ENCODE results near the gene SUFU. TPM values are rescaled to one million over a fixed set of nuclear protein-coding genes. Genes with fewer than 3 reads are reported as not detected.
A peak's percentile ranks its signal among the peaks of the same experiment; 100 is the strongest.

SUFU gene
- total and polyA plus RNA-seq, 2 donors from 2014 or later: 6.5 to 18.9 TPM

DNA sequence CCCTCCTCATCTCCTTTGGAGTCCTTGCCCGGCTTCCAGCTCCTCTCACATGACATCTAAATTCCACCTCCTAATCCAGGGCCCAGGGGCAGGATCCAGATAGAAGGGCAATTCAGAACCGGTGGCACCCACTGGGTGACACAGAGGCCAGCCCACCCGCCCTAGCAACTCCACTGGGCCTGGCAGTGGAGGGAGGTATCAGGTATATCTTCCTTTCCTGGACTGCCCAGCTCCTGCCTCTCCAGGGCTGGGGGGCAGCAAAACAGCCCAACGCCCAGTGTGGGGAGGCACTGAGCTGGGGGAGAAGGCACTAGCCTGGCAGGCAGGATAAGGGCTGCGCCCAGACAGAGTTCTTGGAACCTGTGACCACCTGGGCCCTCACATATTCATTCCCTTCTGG is 130.1 kb downstream of the SUFU start:
- TF ChIP-seq, protein P1, sequence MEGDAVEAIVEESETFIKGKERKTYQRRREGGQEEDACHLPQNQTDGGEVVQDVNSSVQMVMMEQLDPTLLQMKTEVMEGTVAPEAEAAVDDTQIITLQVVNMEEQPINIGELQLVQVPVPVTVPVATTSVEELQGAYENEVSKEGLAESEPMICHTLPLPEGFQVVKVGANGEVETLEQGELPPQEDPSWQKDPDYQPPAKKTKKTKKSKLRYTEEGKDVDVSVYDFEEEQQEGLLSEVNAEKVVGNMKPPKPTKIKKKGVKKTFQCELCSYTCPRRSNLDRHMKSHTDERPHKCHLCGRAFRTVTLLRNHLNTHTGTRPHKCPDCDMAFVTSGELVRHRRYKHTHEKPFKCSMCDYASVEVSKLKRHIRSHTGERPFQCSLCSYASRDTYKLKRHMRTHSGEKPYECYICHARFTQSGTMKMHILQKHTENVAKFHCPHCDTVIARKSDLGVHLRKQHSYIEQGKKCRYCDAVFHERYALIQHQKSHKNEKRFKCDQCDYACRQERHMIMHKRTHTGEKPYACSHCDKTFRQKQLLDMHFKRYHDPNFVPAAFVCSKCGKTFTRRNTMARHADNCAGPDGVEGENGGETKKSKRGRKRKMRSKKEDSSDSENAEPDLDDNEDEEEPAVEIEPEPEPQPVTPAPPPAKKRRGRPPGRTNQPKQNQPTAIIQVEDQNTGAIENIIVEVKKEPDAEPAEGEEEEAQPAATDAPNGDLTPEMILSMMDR (IDR thresholded peaks at IDR 0.05; ENCODE audit: borderline replicate concordance, extremely low read depth, insufficient read depth): no peak
- DNase-seq (peak in 1 of 5 donors; percentile 71), FAIRE-seq (no peak)
- Histone ChIP-seq H3K27me3 (ENCODE audit: control insufficient read depth, insufficient read depth, low read length) (no peaks in the 10 kb centered on the region), H3K9me3 (ENCODE audit: control insufficient read depth in 2 of 3, insufficient read depth in 1 of 3, low read length in 3 of 3) (no peaks in the 10 kb centered on the region), H3K27ac (ENCODE audit: low read depth in 2 of 2, low read length in 2 of 2) (no peak overlapping the region), H3K36me3 (ENCODE audit: control insufficient read depth in 2 of 3, insufficient read depth in 3 of 3, low read length in 3 of 3) (peaks cover 0 to 5% (median 0%) of the 10 kb centered on the region in 3 donors), H3K4me1 (ENCODE audit: control insufficient read depth in 2 of 3, insufficient read depth in 2 of 3, low read depth in 1 of 3, low read length in 3 of 3) (peaks cover 2 to 28% (median 9%) of the 10 kb centered on the region in 3 donors), H3K4me3 (ENCODE audit: low read length in 3 of 3) (no peak overlapping the region), H3K9ac (ENCODE audit: low read length in 3 of 3) (no peak overlapping the region)
- intact Hi-C loops (cut with DNase I): no loop called here

DNA sequence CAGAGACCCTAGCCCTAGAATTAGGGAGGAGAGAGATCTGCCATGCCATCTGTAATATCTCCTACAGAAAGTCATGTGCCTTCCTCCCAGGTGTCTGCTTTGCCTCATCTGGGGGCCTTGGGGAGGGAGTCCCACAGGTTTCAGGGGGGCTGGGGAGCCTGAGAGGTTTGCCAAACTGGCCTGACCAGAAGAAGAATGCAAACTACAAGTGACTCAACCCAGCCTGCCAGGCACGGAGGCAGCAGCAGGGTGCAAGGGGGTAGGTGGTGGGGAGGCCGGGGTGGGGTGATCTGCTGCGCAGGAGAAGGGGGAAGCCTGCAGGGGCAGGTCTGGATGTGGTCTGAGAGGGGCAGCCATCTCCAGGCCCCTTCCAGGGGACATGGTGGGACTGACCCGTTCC is 130.9 kb downstream of the SUFU start:
- FAIRE-seq (no peak), DNase-seq (peak in 1 of 5 donors; percentile 68)
- Histone ChIP-seq H3K27me3 (ENCODE audit: control insufficient read depth, insufficient read depth, low read length) (no peaks in the 10 kb centered on the region), H3K4me3 (ENCODE audit: low read length in 3 of 3) (no peak overlapping the region), H3K9ac (ENCODE audit: low read length in 3 of 3) (no peak overlapping the region), H3K4me1 (ENCODE audit: control insufficient read depth in 2 of 3, insufficient read depth in 2 of 3, low read depth in 1 of 3, low read length in 3 of 3) (peaks cover 2 to 20% (median 4%) of the 10 kb centered on the region in 3 donors), H3K36me3 (ENCODE audit: control insufficient read depth in 2 of 3, insufficient read depth in 3 of 3, low read length in 3 of 3) (peaks cover 0 to 5% (median 0%) of the 10 kb centered on the region in 3 donors), H3K27ac (ENCODE audit: low read depth in 2 of 2, low read length in 2 of 2) (peak overlapping the region in 1 of 2 donors; percentile 34), H3K9me3 (ENCODE audit: control insufficient read depth in 2 of 3, insufficient read depth in 1 of 3, low read length in 3 of 3) (no peaks in the 10 kb centered on the region)
- intact Hi-C loops (cut with DNase I): no loop called here
- TF ChIP-seq, protein P1 (IDR thresholded peaks at IDR 0.05; ENCODE audit: borderline replicate concordance, extremely low read depth, insufficient read depth): no peak

DNA sequence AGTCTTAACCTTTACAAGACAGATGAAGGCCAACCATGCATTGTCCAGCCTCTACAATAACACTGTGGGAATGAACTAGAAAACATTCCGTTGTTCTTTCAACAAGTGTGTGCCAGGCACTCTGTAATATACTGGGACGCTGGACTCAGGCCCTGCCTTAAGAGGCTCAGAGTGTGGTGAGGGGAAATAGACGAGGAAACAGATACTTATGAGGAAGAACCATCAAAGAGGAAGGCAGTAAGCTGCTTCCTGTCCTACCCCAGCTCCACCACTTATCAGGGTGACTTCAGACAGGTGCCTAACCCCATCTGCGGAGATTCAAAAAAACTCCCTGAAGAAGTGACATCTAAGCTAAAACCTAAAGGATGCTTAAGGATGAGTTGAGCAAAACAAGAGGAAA is 131.6 kb downstream of the SUFU start:
- FAIRE-seq (no peak), DNase-seq (peak in 1 of 5 donors; percentile 1)
- Histone ChIP-seq H3K9ac (ENCODE audit: low read length in 3 of 3) (no peak overlapping the region), H3K9me3 (ENCODE audit: control insufficient read depth in 2 of 3, insufficient read depth in 1 of 3, low read length in 3 of 3) (no peaks in the 10 kb centered on the region), H3K4me1 (ENCODE audit: control insufficient read depth in 2 of 3, insufficient read depth in 2 of 3, low read depth in 1 of 3, low read length in 3 of 3) (peaks cover under 1 to 20% (median 2%) of the 10 kb centered on the region in 3 donors), H3K27ac (ENCODE audit: low read depth in 2 of 2, low read length in 2 of 2) (no peak overlapping the region), H3K36me3 (ENCODE audit: control insufficient read depth in 2 of 3, insufficient read depth in 3 of 3, low read length in 3 of 3) (peaks cover 0 to 5% (median 0%) of the 10 kb centered on the region in 3 donors), H3K27me3 (ENCODE audit: control insufficient read depth, insufficient read depth, low read length) (no peaks in the 10 kb centered on the region), H3K4me3 (ENCODE audit: low read length in 3 of 3) (no peak overlapping the region)
- TF ChIP-seq, protein P1 (IDR thresholded peaks at IDR 0.05; ENCODE audit: borderline replicate concordance, extremely low read depth, insufficient read depth): no peak
- intact Hi-C loops (cut with DNase I): no loop called here

DNA sequence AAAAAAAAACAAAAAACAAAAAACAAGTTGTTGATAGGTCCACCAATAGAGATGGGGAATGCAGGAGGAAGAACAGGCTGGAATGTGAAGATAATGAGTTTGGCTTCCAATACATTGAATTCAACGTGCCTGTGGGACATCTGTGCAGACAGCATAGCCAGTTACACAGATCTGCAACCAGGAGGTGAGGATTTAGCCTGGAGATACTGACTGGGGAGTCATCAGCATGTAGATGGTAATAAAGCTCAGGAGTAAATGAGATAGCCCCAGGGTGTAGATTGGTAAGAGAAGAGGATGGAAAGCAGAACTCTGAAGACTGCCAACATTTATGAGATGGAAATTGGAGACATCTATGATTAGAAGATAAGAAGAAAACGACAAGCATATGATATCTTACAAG is 135.8 kb downstream of the SUFU start:
- Histone ChIP-seq H3K4me1 (ENCODE audit: control insufficient read depth in 2 of 3, insufficient read depth in 2 of 3, low read depth in 1 of 3, low read length in 3 of 3) (no peaks in the 10 kb centered on the region), H3K36me3 (ENCODE audit: control insufficient read depth in 2 of 3, insufficient read depth in 3 of 3, low read length in 3 of 3) (no peaks in the 10 kb centered on the region), H3K9me3 (ENCODE audit: control insufficient read depth in 2 of 3, insufficient read depth in 1 of 3, low read length in 3 of 3) (no peaks in the 10 kb centered on the region), H3K27me3 (ENCODE audit: control insufficient read depth, insufficient read depth, low read length) (no peaks in the 10 kb centered on the region), H3K4me3 (ENCODE audit: low read length in 3 of 3) (no peak overlapping the region), H3K9ac (ENCODE audit: low read length in 3 of 3) (no peak overlapping the region), H3K27ac (ENCODE audit: low read depth in 2 of 2, low read length in 2 of 2) (no peak overlapping the region)
- DNase-seq (no peak), FAIRE-seq (no peak)
- intact Hi-C loops (cut with DNase I): no loop called here
- TF ChIP-seq, protein P1 (IDR thresholded peaks at IDR 0.05; ENCODE audit: borderline replicate concordance, extremely low read depth, insufficient read depth): no peak
